Astrocyte of the cerebellum (primary cell): ENCODE results near the gene HMGCL.

Experiments used
- DNase-seq: peaks from one replicate; pipeline ENCODE4 v3.0.0-alpha.2; 2011; ENCODE audit warnings: low read depth
- H3K4me3 ChIP-seq: 2 replicates; pipeline ENCODE4 v1.5.1; 2011; ENCODE audit warnings: mild to moderate bottlenecking, low read depth, low read length, moderate library complexity
- CTCF ChIP-seq: IDR thresholded peaks from 2 replicates; pipeline ENCODE4 v1.5.1; 2012; ENCODE audit warnings: low read length, low read depth, moderate library complexity, mild to moderate bottlenecking; ENCODE audit errors: missing control alignments
- in situ Hi-C: cut with HindIII; loops from 2 replicates; pipeline ENCODE4 v1.10.0; 2017; ENCODE audit warnings: low sequenced_read_pairs

HMGCL gene

GRCh38 chr1:23763041-23763577 is 62.1 kb downstream of the HMGCL start:
- DNase-seq = no peak
- no peak overlapping the region for H3K4me3 ChIP-seq
- no peak for TF ChIP-seq CTCF
- in situ Hi-C loops = no loop called here

- no peak overlapping the region for H3K4me3 ChIP-seq
- TF ChIP-seq CTCF = no peak
- no peak for DNase-seq
- in situ Hi-C loops = loop anchor here (5.0 kb wide), 1 partner anchor 103 kb away; no protein-coding TSS in a partner anchor
These were observed 66.0 kb downstream of the HMGCL start for GRCh38 chr1:23759277-23759676.

GRCh38 chr1:23757812-23758211 is 67.4 kb downstream of the HMGCL start:
- TF ChIP-seq CTCF = no peak
- in situ Hi-C loops = loop anchor here (5.0 kb wide), 1 partner anchor 104 kb away; no protein-coding TSS in a partner anchor

GRCh38 chr1:23756676-23757075 is 68.6 kb downstream of the HMGCL start:
- in situ Hi-C loops = loop anchor here (5.0 kb wide), 1 partner anchor 106 kb away; no protein-coding TSS in a partner anchor
- no peak for DNase-seq
- no peak overlapping the region for H3K4me3 ChIP-seq
- no peak for TF ChIP-seq CTCF

More at GRCh38 chr1:23757812-23758211, 67.4 kb downstream of the HMGCL start:
- H3K4me3 ChIP-seq = no peak overlapping the region
- DNase-seq = no peak

- no peak overlapping the region for H3K4me3 ChIP-seq
- DNase-seq = no peak
- no peak for TF ChIP-seq CTCF
- in situ Hi-C loops = no loop called here
These were observed 72.3 kb downstream of the HMGCL start for GRCh38 chr1:23752909-23753308.
